Left colon (tissue), 2 donors: Measurements from ENCODE around the gene NCOA1. TPM values are rescaled to one million over a fixed set of nuclear protein-coding genes. Genes with fewer than 3 reads are reported as not detected.

Experiments
- ATAC-seq: fragments of 200-7000 bp; cut with Tn5 transposase; one replicate; pipeline ENCODE4 v1.9.1; 2020; ENCODE audit warnings: mild to moderate bottlenecking, moderate library complexity
- DNase-seq, 2 donors: peaks; one replicate each; pipeline ENCODE4 v3.0.0-alpha.2; 2020
- intact Hi-C, 2 donors: fragments of 100-400 bp; cut with DNase I in 1 of 2; cut with micrococcal nuclease in 1 of 2; formaldehyde crosslinking; loops; one replicate each; pipeline versions ENCODE4 v1.11.2 to v1.14.0; 2022; cut with DNase I, micrococcal nuclease
- total RNA-seq, 2 donors: library from RNA; stranded (reverse); fragmentation: NEBNext Ultra II Directional; extraction: Animal tissue kit (Norgen Biotek cat#: 25700); gene quantifications; one replicate each; pipeline ENCODE4 v1.2.1, GENCODE V29; 2021
- donor health status: DM: no; HTN: no; CAD: no.
- donor health status: DM: yes; HTN: yes; CAD: no.

Gene NCOA1
- total RNA-seq, 2 donors from 2014 or later = 34.2 to 38.9 TPM

GRCh38 chr2:24742730-24743129 lies 251.7 kb downstream of the NCOA1 start:
- ATAC-seq = no peak
- no peak for DNase-seq
- intact Hi-C loops = no loop called here

GRCh38 chr2:24743924-24744323 lies 252.9 kb downstream of the NCOA1 start:
- no peak for ATAC-seq
- intact Hi-C loops = no loop called here
- no peak for DNase-seq

- DNase-seq (no peak), ATAC-seq (no peak)
- intact Hi-C loops = no loop called here
Observed at GRCh38 chr2:24744356-24744755, 253.3 kb downstream of the NCOA1 start.

- ATAC-seq (peak; percentile 99), DNase-seq (no peak)
- intact Hi-C loops = no loop called here
Observed at GRCh38 chr2:24745825-24746224, 254.8 kb downstream of the NCOA1 start.

- intact Hi-C loops = no loop called here
- DNase-seq (no peak), ATAC-seq (no peak)
Observed at GRCh38 chr2:24747299-24747698, 256.2 kb downstream of the NCOA1 start.

GRCh38 chr2:24749069-24749691 lies 258.1 kb downstream of the NCOA1 start:
- ATAC-seq (no peak), DNase-seq (no peak)

GRCh38 chr2:24754985-24755705 lies 264.1 kb downstream of the NCOA1 start:
- intact Hi-C loops = no loop called here
- DNase-seq (no peak), ATAC-seq (no peak)

More at GRCh38 chr2:24749069-24749691, 258.1 kb downstream of the NCOA1 start:
- intact Hi-C loops = no loop called here

GRCh38 chr2:24756789-24757188 lies 265.7 kb downstream of the NCOA1 start:
- intact Hi-C loops = no loop called here

GRCh38 chr2:24761866-24762265 lies 270.8 kb downstream of the NCOA1 start:
- DNase-seq (no peak), ATAC-seq (no peak)
- intact Hi-C loops = no loop called here

More at GRCh38 chr2:24756789-24757188, 265.7 kb downstream of the NCOA1 start:
- DNase-seq = no peak
- ATAC-seq = no peak

GRCh38 chr2:24762518-24762917 lies 271.5 kb downstream of the NCOA1 start:
- intact Hi-C loops = no loop called here
- DNase-seq (no peak), ATAC-seq (no peak)

- no peak for DNase-seq
- no peak for ATAC-seq
- intact Hi-C loops = no loop called here
Observed at GRCh38 chr2:24763843-24764242, 272.8 kb downstream of the NCOA1 start.

GRCh38 chr2:24766609-24767008 lies 275.6 kb downstream of the NCOA1 start:
- intact Hi-C loops = no loop called here
- peak; percentile 56 for ATAC-seq
- DNase-seq = no peak

GRCh38 chr2:24768013-24768412 lies 277.0 kb downstream of the NCOA1 start:
- no peak for DNase-seq
- intact Hi-C loops = no loop called here
- ATAC-seq = no peak

- DNase-seq = no peak
- no peak for ATAC-seq
- intact Hi-C loops = no loop called here
Observed at GRCh38 chr2:24768601-24769000, 277.5 kb downstream of the NCOA1 start.

GRCh38 chr2:24771061-24771460 lies 280.0 kb downstream of the NCOA1 start:
- DNase-seq (no peak), ATAC-seq (no peak)
- intact Hi-C loops = no loop called here

- intact Hi-C loops = no loop called here
- no peak for DNase-seq
- ATAC-seq = no peak
Observed at GRCh38 chr2:24771764-24772586, 280.9 kb downstream of the NCOA1 start.

GRCh38 chr2:24774373-24774772 lies 283.3 kb downstream of the NCOA1 start:
- ATAC-seq = no peak
- intact Hi-C loops = no loop called here
- DNase-seq = no peak

GRCh38 chr2:24779116-24779515 lies 288.1 kb downstream of the NCOA1 start:
- peak; percentile 97 for ATAC-seq
- intact Hi-C loops = no loop called here
- no peak for DNase-seq

- DNase-seq (no peak), ATAC-seq (no peak)
- intact Hi-C loops = no loop called here
Observed at GRCh38 chr2:24783641-24784040, 292.6 kb downstream of the NCOA1 start.
